Measurements from ENCODE around the gene UXS1.

- no peak for TF ChIP-seq CTCF (IDR thresholded peaks at IDR 0.05)
- TF ChIP-seq POLR2A (IDR thresholded peaks at IDR 0.05), result no peak
These were observed 136.9 kb downstream of the UXS1 start for GRCh38 chr2:106057206-106057605.

Data from heart left ventricle (tissue), 13 donors.